ENCODE data around the gene NXNL2.

Gene NXNL2

DNA sequence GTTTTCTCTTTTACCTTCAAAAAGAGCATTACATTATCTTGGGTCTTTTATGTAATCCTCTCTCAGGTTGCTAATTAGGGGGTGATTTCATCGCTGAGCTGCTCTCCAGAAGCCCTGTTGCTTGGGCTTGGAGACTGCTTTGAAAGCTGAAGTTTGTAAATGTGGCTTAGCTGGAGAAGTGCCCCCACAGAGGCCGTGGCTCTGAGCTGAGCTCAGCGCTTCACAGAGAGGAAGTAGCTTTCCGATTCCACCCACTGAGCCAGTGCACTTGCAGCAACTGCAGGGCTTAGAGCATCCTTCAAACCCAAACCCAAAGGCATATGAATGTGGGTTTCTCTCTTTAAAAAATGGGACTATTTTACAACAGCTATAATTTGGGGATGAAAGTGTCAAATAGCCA lies 13.7 kb upstream of the NXNL2 start:
- H2AFZ ChIP-seq (ENCODE audit: low read depth, low read length) = no peak overlapping the region
- H3K4me3 ChIP-seq (ENCODE audit: low read length) = no peak overlapping the region
- H3K9me3 ChIP-seq (ENCODE audit: low read length) = no peaks in the 10 kb centered on the region
- H3K36me3 ChIP-seq (ENCODE audit: insufficient read depth, low read length) = no peaks in the 10 kb centered on the region
- no peaks in the 10 kb centered on the region for H3K27me3 ChIP-seq (ENCODE audit: insufficient read depth, low read length)
- no peaks in the 10 kb centered on the region for H3K4me1 ChIP-seq (ENCODE audit: insufficient read depth, low read length)

DNA sequence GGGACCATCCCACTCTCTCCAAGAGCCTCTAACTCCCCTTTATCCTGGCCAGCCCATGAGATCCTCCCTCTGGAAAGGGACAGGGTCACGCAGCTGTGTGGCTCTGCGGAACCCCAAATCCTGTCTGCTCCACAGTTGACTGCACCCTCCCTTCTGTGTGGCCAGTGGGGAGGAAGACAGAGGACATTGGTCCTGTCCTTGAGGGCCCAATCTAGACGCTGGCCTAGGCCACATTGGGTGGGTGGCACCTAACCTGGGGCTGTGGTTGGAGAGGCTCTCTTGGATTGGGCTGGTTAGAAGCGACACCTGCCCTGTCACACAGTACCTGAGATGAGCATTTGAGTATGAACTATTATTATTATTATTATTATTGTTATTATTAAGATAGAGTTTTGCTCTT lies 12.6 kb upstream of the NXNL2 start:
- no peaks in the 10 kb centered on the region for H3K27me3 ChIP-seq (ENCODE audit: insufficient read depth, low read length)

DNA sequence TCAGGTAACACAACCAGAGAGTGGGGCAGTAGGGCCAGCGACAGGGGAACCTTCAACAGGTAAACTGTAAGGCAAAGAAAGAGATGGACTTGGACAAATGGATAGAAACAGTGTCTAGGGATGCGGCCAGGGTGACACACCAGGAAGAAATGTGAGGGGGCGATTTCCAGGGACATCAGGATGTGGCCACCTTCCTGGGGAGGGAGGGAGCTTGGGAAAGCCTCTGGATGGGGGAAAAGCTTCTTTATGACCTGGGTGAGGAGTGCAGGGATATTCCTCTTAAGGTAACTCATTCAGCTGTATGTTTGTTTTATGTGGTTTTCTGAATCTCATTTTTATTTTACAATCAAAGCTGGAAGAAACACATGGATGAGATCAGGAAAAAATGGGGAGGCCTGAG lies 11.9 kb upstream of the NXNL2 start:
- Histone ChIP-seq H3K36me3 (ENCODE audit: insufficient read depth, low read length) (no peaks in the 10 kb centered on the region), H3K4me3 (ENCODE audit: low read length) (no peak overlapping the region), H2AFZ (ENCODE audit: low read depth, low read length) (no peak overlapping the region), H3K4me1 (ENCODE audit: insufficient read depth, low read length) (no peaks in the 10 kb centered on the region), H3K27me3 (ENCODE audit: insufficient read depth, low read length) (no peaks in the 10 kb centered on the region), H3K9me3 (ENCODE audit: low read length) (no peaks in the 10 kb centered on the region)

More for the DNA sequence above, 12.6 kb upstream of the NXNL2 start:
- Histone ChIP-seq H3K9me3 (ENCODE audit: low read length) (no peaks in the 10 kb centered on the region), H2AFZ (ENCODE audit: low read depth, low read length) (no peak overlapping the region), H3K4me3 (ENCODE audit: low read length) (no peak overlapping the region), H3K36me3 (ENCODE audit: insufficient read depth, low read length) (no peaks in the 10 kb centered on the region), H3K4me1 (ENCODE audit: insufficient read depth, low read length) (no peaks in the 10 kb centered on the region)

DNA sequence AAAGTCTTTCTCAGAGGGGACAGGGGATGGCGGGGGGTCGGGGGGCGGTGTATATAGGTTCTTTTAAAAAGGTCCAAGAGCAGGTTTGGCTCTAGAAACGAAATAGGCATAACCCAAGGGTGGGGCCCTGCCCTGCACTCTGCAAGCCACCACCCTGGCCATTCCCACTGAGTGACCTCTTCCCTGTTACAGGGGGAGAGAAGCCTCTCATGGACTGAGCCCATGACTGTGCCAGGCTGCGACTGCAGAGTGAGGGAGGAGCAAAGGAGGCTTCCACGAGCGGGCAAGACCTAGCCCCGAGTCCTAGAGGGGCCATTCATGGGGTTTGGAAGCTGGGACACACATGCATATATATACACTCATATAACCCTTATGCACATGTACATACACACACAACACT lies 10.1 kb upstream of the NXNL2 start:
- Histone ChIP-seq H3K27me3 (ENCODE audit: insufficient read depth, low read length) (peaks cover 4% of the 10 kb centered on the region), H3K4me1 (ENCODE audit: insufficient read depth, low read length) (no peaks in the 10 kb centered on the region), H2AFZ (ENCODE audit: low read depth, low read length) (no peak overlapping the region), H3K4me3 (ENCODE audit: low read length) (no peak overlapping the region), H3K36me3 (ENCODE audit: insufficient read depth, low read length) (no peaks in the 10 kb centered on the region), H3K9me3 (ENCODE audit: low read length) (no peaks in the 10 kb centered on the region)

DNA sequence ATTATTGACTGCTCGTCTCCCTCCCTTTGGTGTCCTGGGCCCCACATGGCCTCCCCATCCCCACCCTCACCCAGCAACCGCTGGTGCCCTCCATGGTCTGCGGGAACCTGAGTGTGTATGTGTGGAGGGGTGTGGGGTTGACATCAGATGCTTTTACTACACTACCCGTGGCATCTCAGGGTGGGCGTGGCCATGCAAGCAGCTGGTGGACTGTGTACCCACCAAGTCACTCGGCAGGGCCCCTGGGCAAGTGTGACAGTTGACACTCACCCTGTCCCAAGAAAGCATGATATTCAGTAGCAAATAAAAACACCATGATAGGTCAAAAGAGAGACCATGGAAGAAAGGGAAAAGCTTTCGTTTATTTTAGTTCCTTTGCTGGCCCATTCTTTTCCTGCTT lies 7.4 kb upstream of the NXNL2 start:
- Histone ChIP-seq H2AFZ (ENCODE audit: low read depth, low read length) (no peak overlapping the region), H3K9me3 (ENCODE audit: low read length) (no peaks in the 10 kb centered on the region), H3K4me3 (ENCODE audit: low read length) (no peak overlapping the region), H3K27me3 (ENCODE audit: insufficient read depth, low read length) (peaks cover 16% of the 10 kb centered on the region), H3K36me3 (ENCODE audit: insufficient read depth, low read length) (no peaks in the 10 kb centered on the region), H3K4me1 (ENCODE audit: insufficient read depth, low read length) (no peaks in the 10 kb centered on the region)

DNA sequence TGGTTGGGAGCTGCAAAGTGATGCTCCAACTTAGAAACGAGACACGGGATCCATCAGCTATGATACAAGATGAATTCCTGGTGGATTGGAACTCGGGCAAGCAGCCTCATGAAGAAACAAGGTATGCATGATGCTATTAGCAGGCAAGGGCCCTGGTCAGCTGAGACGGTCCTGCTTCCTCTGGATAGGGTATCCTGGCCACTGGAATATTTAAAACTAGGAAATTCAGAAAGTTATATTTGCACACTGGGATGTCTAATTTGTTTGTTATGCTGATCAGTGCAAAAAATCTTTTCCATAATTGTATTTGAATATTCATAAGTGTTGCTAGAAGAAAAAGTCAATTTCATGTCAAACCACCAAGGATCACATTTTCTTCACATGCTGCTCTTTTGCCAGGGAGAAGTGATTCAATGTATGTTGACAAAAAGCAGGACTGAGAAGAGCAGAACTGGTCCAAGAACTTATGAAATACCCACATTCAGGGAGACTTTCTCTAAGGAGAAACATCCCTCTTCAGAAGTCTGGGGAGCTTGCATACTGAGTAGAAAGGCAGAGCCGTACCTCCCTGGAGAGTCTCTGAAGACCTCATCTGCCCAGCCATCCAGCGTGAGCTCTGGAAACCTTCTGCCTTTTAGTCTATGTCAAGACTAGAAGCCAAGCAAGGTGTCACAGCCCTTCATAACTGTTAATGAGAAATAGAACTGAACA lies 6.7 kb upstream of the NXNL2 start:
- peaks cover 22% of the 10 kb centered on the region for H3K27me3 ChIP-seq (ENCODE audit: insufficient read depth, low read length)
- no peak overlapping the region for H2AFZ ChIP-seq (ENCODE audit: low read depth, low read length)
- H3K4me1 ChIP-seq (ENCODE audit: insufficient read depth, low read length) = no peaks in the 10 kb centered on the region
- H3K36me3 ChIP-seq (ENCODE audit: insufficient read depth, low read length) = no peaks in the 10 kb centered on the region
- H3K4me3 ChIP-seq (ENCODE audit: low read length) = no peak overlapping the region
- H3K9me3 ChIP-seq (ENCODE audit: low read length) = peaks cover 4% of the 10 kb centered on the region

DNA sequence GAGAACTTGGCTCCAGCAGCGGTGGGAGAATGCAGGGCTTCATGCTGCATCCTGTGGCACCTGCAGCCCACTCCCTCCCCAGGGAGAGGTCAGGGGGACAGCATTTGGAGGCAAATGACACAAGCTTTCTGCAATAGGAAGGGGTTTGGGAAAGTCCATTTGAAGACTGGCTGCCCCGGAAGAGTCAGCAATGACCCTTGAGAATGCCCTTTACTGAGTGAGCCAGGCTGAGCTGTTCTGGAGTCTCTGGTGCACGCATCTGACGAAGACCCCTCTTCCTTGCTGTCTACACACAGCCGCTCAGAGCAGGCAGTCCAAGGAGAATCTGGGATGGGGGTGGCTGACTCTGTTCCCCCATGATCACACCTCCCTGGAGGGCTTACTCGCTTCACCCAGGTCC lies 5.5 kb upstream of the NXNL2 start:
- Histone ChIP-seq H2AFZ (ENCODE audit: low read depth, low read length) (no peak overlapping the region), H3K9me3 (ENCODE audit: low read length) (peaks cover 4% of the 10 kb centered on the region), H3K36me3 (ENCODE audit: insufficient read depth, low read length) (no peaks in the 10 kb centered on the region), H3K27me3 (ENCODE audit: insufficient read depth, low read length) (peaks cover 32% of the 10 kb centered on the region), H3K4me3 (ENCODE audit: low read length) (no peak overlapping the region), H3K4me1 (ENCODE audit: insufficient read depth, low read length) (no peaks in the 10 kb centered on the region)

DNA sequence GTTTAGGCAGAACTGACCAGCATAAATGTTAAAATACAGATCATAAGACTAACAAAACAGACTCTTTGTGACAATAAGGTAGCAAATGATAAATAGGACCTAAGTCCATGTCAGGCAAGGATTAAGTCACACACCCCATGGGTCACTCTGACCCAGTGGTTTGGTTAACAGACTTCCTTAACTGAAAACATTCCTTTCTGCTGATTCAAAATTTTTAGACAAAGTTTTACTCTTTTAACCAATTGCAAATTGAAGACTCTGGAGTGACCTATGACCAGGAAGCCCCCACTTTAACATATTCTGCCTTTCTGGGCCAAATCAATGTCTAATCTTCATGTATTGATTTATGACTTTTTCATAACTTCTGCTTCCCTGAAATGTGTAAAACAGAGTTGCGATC lies 4.9 kb upstream of the NXNL2 start:
- Histone ChIP-seq H3K27me3 (ENCODE audit: insufficient read depth, low read length) (peaks cover 33% of the 10 kb centered on the region), H3K36me3 (ENCODE audit: insufficient read depth, low read length) (no peaks in the 10 kb centered on the region), H3K4me1 (ENCODE audit: insufficient read depth, low read length) (no peaks in the 10 kb centered on the region), H2AFZ (ENCODE audit: low read depth, low read length) (no peak overlapping the region), H3K4me3 (ENCODE audit: low read length) (no peak overlapping the region), H3K9me3 (ENCODE audit: low read length) (peaks cover 4% of the 10 kb centered on the region)

DNA sequence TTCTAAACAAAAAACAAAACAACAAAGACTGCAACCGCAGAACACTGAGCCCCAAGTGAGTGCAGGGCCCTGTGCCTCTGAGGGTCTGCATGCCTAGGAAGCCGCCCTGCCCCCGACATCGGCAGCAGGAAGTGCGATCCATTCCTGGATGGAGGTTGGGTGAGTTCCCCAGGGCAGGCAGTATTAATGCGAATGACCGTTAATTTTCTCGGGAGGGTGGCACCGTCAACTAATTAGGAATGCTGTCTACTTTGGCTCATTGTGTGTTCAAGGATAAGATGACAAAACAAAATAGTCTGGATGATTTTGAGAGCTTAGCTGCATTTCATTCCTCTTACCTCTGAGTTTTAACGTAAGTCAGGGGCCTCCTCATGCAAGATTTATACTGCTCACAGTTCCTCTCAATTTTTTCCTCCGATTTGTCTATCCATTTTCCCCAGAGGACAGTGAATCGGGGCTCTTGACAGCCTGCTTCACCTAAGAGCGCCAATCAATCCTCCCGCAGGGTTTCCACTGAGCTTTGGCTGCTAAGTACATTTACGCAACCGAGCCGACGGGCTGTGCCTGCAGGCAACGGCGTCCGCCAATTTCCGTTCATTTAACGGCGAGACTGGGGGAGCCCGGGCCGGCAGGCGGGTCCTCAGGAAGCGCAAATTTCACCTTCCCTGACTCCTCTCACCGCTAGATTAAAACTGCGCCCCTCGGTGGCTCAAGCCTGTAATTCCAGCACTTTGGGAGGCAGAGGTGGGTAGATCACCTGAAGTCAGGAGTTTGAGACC lies 2.9 kb upstream of the NXNL2 start:
- Histone ChIP-seq H3K4me1 (ENCODE audit: insufficient read depth, low read length) (peaks cover 2% of the 10 kb centered on the region), H3K36me3 (ENCODE audit: insufficient read depth, low read length) (no peaks in the 10 kb centered on the region), H3K27me3 (ENCODE audit: insufficient read depth, low read length) (peaks cover 48% of the 10 kb centered on the region), H3K9me3 (ENCODE audit: low read length) (peaks cover 4% of the 10 kb centered on the region), H3K4me3 (ENCODE audit: low read length) (no peak overlapping the region), H2AFZ (ENCODE audit: low read depth, low read length) (no peak overlapping the region)

DNA sequence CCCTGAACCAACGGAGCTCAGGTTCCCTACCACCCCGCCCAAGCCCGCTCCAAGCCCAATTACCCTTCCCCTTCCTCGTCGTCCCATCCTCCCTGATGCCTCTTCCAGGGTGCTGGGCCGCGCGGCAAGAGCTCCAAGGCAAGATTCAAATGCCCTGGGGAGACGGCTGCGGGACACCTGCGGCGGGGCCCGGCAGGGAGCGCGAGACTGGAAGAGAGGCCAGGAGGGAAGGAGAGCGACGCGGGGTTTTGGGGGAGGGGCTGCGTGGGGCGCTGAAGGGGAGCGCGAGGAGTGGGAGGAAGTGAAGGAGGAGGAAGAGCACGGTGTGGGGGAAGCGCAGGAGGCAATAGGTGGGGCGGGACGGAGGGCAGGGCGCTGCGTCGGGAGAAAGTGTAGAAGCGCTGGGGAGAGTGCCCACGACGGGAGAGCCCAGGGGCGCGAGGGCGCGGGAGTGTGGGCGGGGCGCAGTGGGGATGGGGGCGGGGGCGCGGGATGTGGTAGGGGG lies 975 bp upstream of the NXNL2 start:
- H3K27me3 ChIP-seq (ENCODE audit: insufficient read depth, low read length) = peaks cover 44% of the 10 kb centered on the region
- no peak overlapping the region for H3K4me3 ChIP-seq (ENCODE audit: low read length)
- H3K36me3 ChIP-seq (ENCODE audit: insufficient read depth, low read length) = no peaks in the 10 kb centered on the region
- peaks cover 4% of the 10 kb centered on the region for H3K9me3 ChIP-seq (ENCODE audit: low read length)
- no peak overlapping the region for H2AFZ ChIP-seq (ENCODE audit: low read depth, low read length)
- peaks cover 12% of the 10 kb centered on the region for H3K4me1 ChIP-seq (ENCODE audit: insufficient read depth, low read length)

DNA sequence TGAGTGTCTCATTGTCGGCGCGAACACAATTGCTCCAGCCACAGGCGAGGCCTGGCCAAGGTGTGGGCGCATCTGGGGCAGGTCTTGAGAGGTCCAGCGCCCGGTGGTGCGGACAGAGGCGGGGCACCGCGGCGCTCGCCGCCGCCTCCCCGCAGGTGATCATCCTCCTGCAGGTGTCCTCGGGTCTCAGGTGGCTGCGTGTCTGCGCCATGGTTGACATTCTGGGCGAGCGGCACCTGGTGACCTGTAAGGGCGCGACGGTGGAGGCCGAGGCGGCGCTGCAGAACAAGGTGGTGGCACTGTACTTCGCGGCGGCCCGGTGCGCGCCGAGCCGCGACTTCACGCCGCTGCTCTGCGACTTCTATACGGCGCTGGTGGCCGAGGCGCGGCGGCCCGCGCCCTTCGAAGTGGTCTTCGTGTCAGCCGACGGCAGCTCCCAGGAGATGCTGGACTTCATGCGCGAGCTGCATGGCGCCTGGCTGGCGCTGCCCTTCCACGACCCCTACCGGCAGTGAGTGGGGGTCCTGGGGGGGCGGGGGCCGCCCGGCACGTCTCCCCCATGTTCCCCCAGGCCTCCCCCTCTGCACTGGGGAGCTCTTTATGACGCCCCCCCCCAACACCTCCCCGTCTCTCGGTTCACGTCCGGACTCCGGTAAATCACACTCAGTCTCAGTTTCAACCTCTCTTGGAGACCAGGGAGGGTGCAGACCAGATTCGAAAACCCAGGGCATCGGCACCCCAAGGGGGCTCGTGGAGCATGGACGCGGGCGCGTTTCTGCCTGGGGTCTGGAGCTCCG lies 446 bp downstream of the NXNL2 start:
- H3K9me3 ChIP-seq (ENCODE audit: low read length) = peaks cover 4% of the 10 kb centered on the region
- peak overlapping the region; percentile 5 for H3K4me3 ChIP-seq (ENCODE audit: low read length)
- H2AFZ ChIP-seq (ENCODE audit: low read depth, low read length) = no peak overlapping the region
- peaks cover 12% of the 10 kb centered on the region for H3K4me1 ChIP-seq (ENCODE audit: insufficient read depth, low read length)
- no peaks in the 10 kb centered on the region for H3K36me3 ChIP-seq (ENCODE audit: insufficient read depth, low read length)
- peaks cover 44% of the 10 kb centered on the region for H3K27me3 ChIP-seq (ENCODE audit: insufficient read depth, low read length)

DNA sequence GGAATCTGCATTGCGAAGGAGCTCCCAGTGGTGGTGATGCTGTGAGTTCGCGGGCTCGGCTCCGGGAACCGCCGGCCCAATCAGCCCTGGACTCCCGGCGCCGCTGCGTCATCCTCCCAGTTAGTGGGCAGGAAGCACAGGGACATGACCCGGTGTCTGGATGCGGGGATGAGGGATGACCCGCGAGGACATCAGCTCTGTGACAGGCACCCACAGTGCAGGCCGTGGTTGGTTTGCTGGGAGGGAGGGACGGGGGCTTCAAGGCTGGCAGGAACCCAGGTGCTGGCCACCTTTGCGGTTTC lies 996 bp downstream of the NXNL2 start:
- Histone ChIP-seq H3K36me3 (ENCODE audit: insufficient read depth, low read length) (no peaks in the 10 kb centered on the region), H3K4me3 (ENCODE audit: low read length) (no peak overlapping the region), H3K4me1 (ENCODE audit: insufficient read depth, low read length) (peaks cover 12% of the 10 kb centered on the region), H3K9me3 (ENCODE audit: low read length) (peaks cover 4% of the 10 kb centered on the region), H3K27me3 (ENCODE audit: insufficient read depth, low read length) (peaks cover 42% of the 10 kb centered on the region), H2AFZ (ENCODE audit: low read depth, low read length) (no peak overlapping the region)

Measured in neuron (in vitro differentiated cells).